ENCODE measurements around the gene FLVCR2. TPM values are rescaled to one million over a fixed set of nuclear protein-coding genes. Genes with fewer than 3 reads are reported as not detected.

Gene FLVCR2, protein sequence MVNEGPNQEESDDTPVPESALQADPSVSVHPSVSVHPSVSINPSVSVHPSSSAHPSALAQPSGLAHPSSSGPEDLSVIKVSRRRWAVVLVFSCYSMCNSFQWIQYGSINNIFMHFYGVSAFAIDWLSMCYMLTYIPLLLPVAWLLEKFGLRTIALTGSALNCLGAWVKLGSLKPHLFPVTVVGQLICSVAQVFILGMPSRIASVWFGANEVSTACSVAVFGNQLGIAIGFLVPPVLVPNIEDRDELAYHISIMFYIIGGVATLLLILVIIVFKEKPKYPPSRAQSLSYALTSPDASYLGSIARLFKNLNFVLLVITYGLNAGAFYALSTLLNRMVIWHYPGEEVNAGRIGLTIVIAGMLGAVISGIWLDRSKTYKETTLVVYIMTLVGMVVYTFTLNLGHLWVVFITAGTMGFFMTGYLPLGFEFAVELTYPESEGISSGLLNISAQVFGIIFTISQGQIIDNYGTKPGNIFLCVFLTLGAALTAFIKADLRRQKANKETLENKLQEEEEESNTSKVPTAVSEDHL
- 3.2 TPM for total RNA-seq
- long read RNA-seq, partial matches to known transcripts, result 0 of 4 reads
- long read RNA-seq, other reads (novel, unspliced or antisense), result 0 of 4 reads

DNA sequence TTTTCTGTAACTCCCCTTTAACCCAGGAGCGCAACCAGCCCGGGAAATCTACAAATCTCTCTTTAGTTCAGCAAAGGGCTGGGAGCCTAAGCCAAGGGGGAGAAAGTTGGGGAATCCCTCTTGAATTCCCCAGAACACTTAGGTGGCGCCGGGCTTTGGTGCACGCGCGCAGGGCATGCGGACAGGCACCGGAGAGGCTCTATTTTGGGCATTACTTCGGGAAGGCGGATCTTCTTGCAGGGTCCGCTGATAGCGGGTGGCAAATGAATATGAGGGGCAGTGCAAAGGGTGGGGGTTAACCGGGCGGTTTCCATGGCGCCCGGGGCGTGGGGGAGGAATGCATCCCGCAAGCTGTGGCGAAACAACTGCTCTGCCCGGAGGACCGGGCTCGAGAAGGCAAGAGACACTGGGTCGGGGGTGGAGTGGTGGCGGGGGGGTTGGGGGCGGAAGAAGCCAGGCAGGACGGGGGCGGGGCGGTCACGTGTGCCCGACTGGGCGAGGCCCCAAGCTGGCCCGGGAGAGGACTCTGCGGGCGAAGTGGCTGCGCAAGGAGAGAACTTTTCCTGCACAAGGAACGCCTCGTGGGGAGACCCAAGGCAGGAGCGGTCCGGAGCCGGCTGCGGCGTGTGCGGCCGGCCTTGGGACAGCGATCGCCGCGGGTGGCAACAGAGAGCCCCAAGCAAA is at the start of gene FLVCR2:
Gene FLVCR2 (plus strand): TSS at position 519 of the 684 bp plus-strand sequence. CDS start 353 bp downstream, outside the sequence.
- Histone ChIP-seq H3K27ac (replicated peaks) (peak within 1 kb of the TSS; percentile 87), H3K9me3 (replicated peaks) (peaks cover 4% of the 10 kb centered on the region), H3K27me3 (ENCODE audit: low read depth) (no peaks in the 10 kb centered on the region), H3K4me3 (peak within 1 kb of the TSS; percentile 73), H3K4me1 (peaks cover 44% of the 10 kb centered on the region), H3K36me3 (no peaks in the 10 kb centered on the region)
- intact Hi-C loops (cut with micrococcal nuclease), result loop anchor here (2.0 kb wide), 1 partner anchor 77 kb away; no protein-coding TSS in a partner anchor
- TF ChIP-seq, protein P1, sequence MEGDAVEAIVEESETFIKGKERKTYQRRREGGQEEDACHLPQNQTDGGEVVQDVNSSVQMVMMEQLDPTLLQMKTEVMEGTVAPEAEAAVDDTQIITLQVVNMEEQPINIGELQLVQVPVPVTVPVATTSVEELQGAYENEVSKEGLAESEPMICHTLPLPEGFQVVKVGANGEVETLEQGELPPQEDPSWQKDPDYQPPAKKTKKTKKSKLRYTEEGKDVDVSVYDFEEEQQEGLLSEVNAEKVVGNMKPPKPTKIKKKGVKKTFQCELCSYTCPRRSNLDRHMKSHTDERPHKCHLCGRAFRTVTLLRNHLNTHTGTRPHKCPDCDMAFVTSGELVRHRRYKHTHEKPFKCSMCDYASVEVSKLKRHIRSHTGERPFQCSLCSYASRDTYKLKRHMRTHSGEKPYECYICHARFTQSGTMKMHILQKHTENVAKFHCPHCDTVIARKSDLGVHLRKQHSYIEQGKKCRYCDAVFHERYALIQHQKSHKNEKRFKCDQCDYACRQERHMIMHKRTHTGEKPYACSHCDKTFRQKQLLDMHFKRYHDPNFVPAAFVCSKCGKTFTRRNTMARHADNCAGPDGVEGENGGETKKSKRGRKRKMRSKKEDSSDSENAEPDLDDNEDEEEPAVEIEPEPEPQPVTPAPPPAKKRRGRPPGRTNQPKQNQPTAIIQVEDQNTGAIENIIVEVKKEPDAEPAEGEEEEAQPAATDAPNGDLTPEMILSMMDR (IDR thresholded peaks at IDR 0.05; ENCODE audit: borderline replicate concordance), result no peak
- DNase-seq, result peak; percentile 86

DNA sequence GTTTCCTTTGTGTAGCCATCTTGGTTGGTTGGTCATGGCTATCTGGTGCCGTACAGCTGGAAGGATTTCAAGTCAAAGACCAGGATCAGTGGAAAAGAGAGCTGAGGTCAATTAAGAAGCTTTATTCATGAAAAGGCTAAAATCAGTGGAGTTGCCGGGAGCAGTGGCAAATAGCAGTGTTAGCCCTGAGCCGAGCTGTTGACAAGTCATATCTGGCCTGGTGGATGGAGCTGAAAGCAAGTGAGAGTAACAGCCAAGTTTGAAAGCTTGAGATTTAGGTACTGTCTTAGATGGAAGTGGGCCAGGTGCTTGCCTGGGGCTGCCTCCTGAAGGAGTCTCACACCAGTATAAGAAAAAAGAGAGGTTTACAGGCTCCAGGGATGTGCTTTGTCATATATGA is 47.2 kb upstream of the FLVCR2 start:
- Histone ChIP-seq H3K4me1 (peaks cover 5% of the 10 kb centered on the region), H3K9me3 (replicated peaks) (no peaks in the 10 kb centered on the region), H3K36me3 (no peaks in the 10 kb centered on the region), H3K27ac (replicated peaks) (no peak overlapping the region), H3K4me3 (no peak overlapping the region), H3K27me3 (ENCODE audit: low read depth) (no peaks in the 10 kb centered on the region)
- TF ChIP-seq, protein P1 (IDR thresholded peaks at IDR 0.05; ENCODE audit: borderline replicate concordance), result no peak
- DNase-seq, result no peak
- intact Hi-C loops (cut with micrococcal nuclease), result no loop called here

DNA sequence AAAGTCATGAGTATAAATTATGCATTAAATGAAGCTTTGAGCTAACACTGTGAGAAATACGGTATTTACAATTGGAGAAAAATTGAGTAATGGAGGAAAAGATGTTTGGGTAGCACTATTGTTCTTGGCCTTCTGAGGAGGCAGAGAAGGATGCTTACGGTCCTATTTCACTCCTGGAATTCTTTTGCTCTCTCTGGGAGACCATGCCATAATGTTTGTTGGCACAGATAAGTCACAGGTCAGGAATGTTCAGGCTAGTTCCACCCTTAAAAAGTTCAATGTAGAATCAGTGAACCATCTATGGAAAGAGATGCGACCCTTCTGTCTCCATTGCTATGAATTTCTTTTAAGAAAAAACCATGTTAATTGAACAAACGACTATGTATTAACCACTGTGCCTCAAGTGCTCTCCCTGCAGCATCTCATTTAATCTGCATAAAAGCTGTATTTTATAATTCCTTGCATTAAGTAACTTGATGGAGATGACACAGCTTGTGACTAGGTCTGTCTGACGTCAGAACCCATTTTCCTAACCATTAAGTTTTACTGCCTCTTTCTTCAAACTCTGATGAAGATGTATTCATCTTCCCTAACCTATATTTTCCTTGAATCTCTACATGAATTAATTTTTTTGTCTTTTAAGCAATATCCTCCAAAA is 46.6 kb upstream of the FLVCR2 start:
- TF ChIP-seq, protein P1 (IDR thresholded peaks at IDR 0.05; ENCODE audit: borderline replicate concordance), result no peak
- H3K4me3 ChIP-seq, result no peak overlapping the region
- no peak overlapping the region for H3K27ac ChIP-seq (replicated peaks)
- H3K9me3 ChIP-seq (replicated peaks), result no peaks in the 10 kb centered on the region
- intact Hi-C loops (cut with micrococcal nuclease), result no loop called here
- no peak for DNase-seq
- no peaks in the 10 kb centered on the region for H3K36me3 ChIP-seq
- H3K27me3 ChIP-seq (ENCODE audit: low read depth), result no peaks in the 10 kb centered on the region
- peaks cover 5% of the 10 kb centered on the region for H3K4me1 ChIP-seq

DNA sequence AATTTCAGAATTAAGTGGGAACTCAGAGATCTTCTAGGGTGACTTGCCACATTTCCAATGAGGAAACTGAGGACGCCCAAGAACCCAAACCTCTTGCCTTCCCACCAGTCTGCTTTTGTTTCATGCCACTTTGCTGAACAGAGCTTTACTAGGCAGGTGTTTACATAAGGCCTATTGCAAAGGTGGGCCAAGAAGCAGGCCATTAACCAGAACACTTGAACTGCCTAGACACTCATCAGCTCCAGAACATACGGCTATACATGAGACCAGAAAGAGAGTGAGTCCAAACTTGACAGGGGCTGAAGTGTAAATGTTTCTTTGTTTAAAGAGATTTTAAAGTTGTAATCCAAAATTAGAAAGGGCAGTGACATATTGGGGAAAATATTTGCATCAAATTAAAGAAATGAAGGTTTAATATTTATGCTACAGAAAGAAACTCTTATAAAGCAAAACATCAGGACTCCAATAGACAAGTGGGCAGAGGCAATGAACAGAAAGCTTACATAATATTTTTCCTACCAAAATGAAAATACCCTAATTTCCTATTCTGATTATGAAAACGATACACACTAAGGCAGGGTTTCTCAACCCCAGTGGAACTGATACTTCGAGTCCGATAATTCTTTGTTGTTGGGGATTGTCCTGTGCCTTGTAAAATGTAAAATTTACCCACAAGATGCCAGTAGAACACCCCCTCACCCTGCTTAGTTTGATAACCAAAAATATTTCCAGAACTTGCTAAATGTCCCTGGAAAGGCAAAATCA is 44.4 kb upstream of the FLVCR2 start:
- no peaks in the 10 kb centered on the region for H3K36me3 ChIP-seq
- H3K4me3 ChIP-seq, result no peak overlapping the region
- TF ChIP-seq, protein P1 (IDR thresholded peaks at IDR 0.05; ENCODE audit: borderline replicate concordance), result no peak
- no peak for DNase-seq
- peaks cover 5% of the 10 kb centered on the region for H3K4me1 ChIP-seq
- intact Hi-C loops (cut with micrococcal nuclease), result no loop called here
- H3K9me3 ChIP-seq (replicated peaks), result no peaks in the 10 kb centered on the region
- H3K27ac ChIP-seq (replicated peaks), result no peak overlapping the region
- H3K27me3 ChIP-seq (ENCODE audit: low read depth), result no peaks in the 10 kb centered on the region
